HS-27A (cell line): ENCODE results near the gene GSTCD.
A peak's percentile ranks its signal among the peaks of the same experiment; 100 is the strongest.
"Not testable (repeated sequence)": the region's sequence is repeated elsewhere in the genome, so short reads cannot be mapped to it uniquely, and the experiment has no call there.

ENCODE experiments used
- DNase-seq: peaks from one replicate; pipeline ENCODE4 v3.0.0-alpha.2; 2012; ENCODE audit warnings: low read depth, missing footprints

GSTCD gene

GRCh38 chr4:105708181-105709080, at the start of gene GSTCD, which contains the start of gene INTS12:
Gene GSTCD (plus strand): TSS chr4:105708784. CDS start chr4:105717614, 8,830 bp downstream.
Gene INTS12 (minus strand): TSS chr4:105708689. CDS start chr4:105700005, 8,684 bp downstream.
- DNase-seq, result peak; percentile 51

GRCh38 chr4:105659190-105659589, 49.4 kb upstream of the GSTCD start:
- DNase-seq, result no peak

GRCh38 chr4:105661028-105661427, 47.6 kb upstream of the GSTCD start:
- no peak for DNase-seq

- no peak for DNase-seq
Observed at GRCh38 chr4:105662935-105663675, 45.5 kb upstream of the GSTCD start.

GRCh38 chr4:105666693-105667092, 41.9 kb upstream of the GSTCD start:
- no peak for DNase-seq

GRCh38 chr4:105670684-105671083, 37.9 kb upstream of the GSTCD start:
- no peak for DNase-seq

- no peak for DNase-seq
Observed at GRCh38 chr4:105671301-105671700, 37.3 kb upstream of the GSTCD start.

GRCh38 chr4:105674011-105674410, 34.6 kb upstream of the GSTCD start:
- DNase-seq, result no peak

GRCh38 chr4:105677709-105678108, 30.9 kb upstream of the GSTCD start:
- DNase-seq, result no peak

- no peak for DNase-seq
Observed at GRCh38 chr4:105679186-105679585, 29.4 kb upstream of the GSTCD start.

- DNase-seq, result no peak
Observed at GRCh38 chr4:105683038-105683437, 25.5 kb upstream of the GSTCD start.

GRCh38 chr4:105686571-105686970, 22.0 kb upstream of the GSTCD start:
- no peak for DNase-seq

GRCh38 chr4:105694812-105695211, 13.8 kb upstream of the GSTCD start:
- not testable (repeated sequence) for DNase-seq

GRCh38 chr4:105695832-105696231, 12.8 kb upstream of the GSTCD start:
- DNase-seq, result not testable (repeated sequence)

GRCh38 chr4:105698607-105699006, 10.0 kb upstream of the GSTCD start:
- DNase-seq, result no peak

- no peak for DNase-seq
Observed at GRCh38 chr4:105707782-105708180, 803 bp upstream of the GSTCD start.

- DNase-seq, result no peak
Observed at GRCh38 chr4:105709081-105709450, 482 bp downstream of the GSTCD start.

- DNase-seq, result no peak
Observed at GRCh38 chr4:105710012-105710600, 1.5 kb downstream of the GSTCD start.

GRCh38 chr4:105710678-105711077, 2.1 kb downstream of the GSTCD start:
- no peak for DNase-seq

- no peak for DNase-seq
Observed at GRCh38 chr4:105712766-105713165, 4.2 kb downstream of the GSTCD start.

- no peak for DNase-seq
Observed at GRCh38 chr4:105714071-105714521, 5.5 kb downstream of the GSTCD start.

- no peak for DNase-seq
Observed at GRCh38 chr4:105714932-105715331, 6.3 kb downstream of the GSTCD start.
